Measurements from ENCODE around the gene SOCS3.

GRCh38 chr17:78322327-78322857 is 37.5 kb downstream of the SOCS3 start:
- TF ChIP-seq GATA2 (IDR thresholded peaks at IDR 0.05; ENCODE audit: low read depth, low read length) (no peak), GATA3 (IDR thresholded peaks at IDR 0.05; ENCODE audit: low read depth, low read length) (no peak)

All from SH-SY5Y (cell line).